GM18520 (cell line): Measurements from ENCODE around the gene DOCK1.
"Not testable (repeated sequence)": the region's sequence is repeated elsewhere in the genome, so short reads cannot be mapped to it uniquely, and the experiment has no call there.

ENCODE experiments used
- ATAC-seq: cut with Tn5 transposase; IDR thresholded peaks from one replicate; pipeline ENCODE4 v1.9.1; 2021; ENCODE audit not compliant: unreplicated experiment

The DOCK1 gene

DNA sequence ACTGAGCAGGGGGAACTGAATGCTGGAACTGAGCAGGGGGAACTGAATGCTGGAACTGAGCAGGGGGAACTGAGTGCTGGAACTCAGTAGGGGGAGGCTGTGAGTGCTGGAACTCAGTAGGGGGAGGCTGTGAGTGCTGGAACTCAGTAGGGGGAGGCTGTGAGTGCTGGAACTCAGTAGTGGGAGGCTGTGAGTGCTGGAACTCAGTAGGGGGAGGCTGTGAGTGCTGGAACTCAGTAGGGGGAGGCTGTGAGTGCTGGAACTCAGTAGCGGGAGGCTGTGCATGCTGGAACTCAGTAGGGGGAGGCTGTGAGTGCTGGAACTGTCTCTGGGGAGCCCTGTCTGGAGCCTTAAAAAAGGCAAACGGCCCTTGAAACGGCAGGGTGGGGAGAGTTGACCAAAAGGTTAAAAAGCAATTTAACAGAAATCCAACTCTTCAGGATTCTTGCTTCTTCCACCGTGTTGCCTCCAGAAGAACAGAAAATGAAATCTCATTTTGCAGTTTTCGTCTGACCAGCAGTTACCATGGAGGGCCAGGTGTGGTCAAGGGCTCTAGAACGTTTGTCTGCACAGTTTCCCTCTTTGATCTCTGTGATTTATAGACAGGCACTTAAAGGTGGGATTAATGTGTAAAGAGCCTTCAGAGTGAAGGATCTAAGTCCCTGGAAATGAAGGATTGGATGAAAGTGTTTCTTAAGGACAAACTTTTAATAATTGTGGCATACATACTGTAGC lies 19.1 kb downstream of the DOCK1 start:
- ATAC-seq, result no peak

DNA sequence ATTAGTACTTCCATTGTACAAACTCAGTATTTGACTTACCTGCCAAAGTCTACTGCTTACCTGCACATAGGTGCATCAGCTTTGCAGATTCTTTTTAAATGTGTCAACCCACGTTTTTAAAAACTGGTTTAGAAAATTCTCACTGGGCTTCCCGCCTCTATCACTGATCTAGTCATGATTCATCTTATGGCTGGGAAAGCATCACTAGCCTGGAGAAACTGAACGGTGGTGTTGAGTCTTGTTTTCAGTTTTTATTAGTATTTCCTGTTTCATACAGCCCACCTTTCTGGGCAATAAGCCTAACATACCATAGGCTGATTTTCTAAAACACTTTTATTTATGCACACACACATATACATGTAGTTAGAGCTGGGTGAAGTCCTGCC lies 19.7 kb downstream of the DOCK1 start:
- no peak for ATAC-seq

- no peak for ATAC-seq
Observed at GRCh38 chr10:126926568-126926967, 21.3 kb downstream of the DOCK1 start.

DNA sequence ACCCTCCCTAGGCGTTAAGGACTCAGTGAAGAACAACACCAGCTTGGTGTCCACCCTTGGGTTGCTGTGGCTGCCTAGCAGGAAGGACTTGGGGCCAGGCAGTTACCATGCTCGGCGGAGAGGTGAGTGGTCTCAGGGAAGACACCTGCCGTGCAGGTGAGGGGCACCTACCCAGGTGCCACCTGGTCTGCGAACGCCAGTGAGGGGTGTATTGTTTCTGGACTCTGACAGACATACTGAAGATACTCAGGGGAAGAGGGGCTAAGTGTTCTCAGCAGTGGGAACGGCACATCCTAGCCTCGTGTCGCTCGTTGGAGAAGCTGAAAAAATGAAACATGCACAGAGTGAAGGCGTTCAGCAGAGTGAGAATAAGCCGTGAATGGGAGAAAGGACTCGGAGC lies 22.6 kb downstream of the DOCK1 start:
- no peak for ATAC-seq

GRCh38 chr10:126928274-126928673 lies 23.0 kb downstream of the DOCK1 start:
- no peak for ATAC-seq

- no peak for ATAC-seq
Observed at GRCh38 chr10:126929391-126929790, 24.2 kb downstream of the DOCK1 start.

DNA sequence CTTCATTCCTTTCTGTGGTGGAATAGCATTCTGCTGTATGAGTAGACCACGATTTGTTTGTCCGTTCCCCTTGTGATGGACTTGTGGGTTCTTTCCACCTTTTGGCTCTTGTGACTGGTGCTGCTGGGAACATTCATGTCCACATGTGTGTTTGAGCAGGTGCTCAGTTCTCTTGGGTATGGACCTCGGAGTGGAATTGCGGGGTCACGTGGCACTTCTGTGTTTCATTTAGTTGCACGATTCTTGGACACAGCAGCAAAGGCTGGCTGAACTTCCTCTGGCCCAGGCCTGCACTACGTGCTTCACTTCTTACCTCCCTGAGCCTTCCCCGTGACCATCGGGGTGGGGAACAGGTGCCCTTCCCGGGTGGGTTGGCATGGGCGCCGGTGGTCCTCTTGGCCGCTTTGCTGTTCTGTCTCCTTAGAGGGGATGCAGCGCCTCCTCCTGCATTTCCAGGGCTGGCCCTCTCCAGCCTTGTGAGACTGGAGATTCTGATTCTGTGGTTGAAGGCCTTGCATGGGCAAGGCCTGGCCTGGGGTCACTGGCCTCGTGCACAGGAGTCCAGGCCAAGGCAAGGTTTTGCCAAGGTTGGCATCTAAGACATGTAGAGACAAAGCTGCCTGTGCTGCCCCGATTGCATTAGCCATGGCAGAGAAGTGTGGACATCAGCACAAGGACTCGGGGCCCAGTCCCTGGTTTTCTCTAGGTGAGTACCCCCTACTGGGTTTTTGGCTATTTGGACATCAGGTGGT lies 25.1 kb downstream of the DOCK1 start:
- no peak for ATAC-seq

DNA sequence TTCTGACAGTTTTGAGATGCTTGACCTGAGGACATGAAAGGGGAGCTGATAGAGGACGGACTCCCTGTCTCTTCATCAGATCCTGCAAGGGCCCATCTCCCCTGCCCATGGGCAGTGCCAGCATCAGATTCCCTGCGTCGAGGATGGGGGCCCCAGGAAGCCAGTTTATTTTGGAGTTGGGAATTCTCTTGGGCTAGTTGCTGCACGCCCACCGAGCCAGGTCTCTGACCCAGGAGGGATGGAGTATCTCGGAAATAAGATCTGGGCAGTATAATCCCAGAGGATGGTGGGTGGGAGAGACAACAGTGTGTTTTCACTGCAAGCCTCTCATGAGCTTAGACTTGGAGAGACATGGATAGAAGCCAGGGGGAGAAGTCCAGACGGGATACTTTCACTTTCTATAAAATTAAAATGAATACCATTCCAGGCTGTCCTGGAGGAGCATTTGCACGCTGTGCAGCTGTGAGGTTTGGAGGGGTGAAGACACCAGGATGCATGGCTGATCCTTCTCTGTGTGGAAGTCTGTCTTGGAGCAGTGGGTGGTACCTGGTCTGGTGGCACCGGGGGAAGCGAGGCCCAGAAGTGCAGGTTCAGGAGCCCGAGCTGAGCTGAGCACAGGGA lies 25.8 kb downstream of the DOCK1 start:
- no peak for ATAC-seq

DNA sequence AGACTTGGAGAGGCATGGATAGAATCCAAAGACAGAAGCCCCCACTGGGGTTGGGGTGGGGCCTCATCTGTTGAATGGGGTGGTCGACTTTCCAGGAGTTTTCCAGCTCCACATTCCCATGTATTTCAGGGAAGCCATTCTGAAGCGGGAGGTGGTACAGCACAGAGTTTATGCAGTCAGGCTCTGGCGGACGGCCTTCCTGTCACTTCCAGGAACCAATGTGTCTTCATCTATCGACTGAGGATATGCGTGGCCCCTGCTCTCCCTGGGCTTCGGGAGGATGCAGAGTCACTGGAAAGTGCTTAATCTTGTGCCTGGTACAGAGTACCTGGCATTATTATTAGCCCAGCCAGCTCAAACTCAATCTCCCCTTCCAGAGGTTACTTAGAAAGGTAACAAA lies 26.3 kb downstream of the DOCK1 start:
- no peak for ATAC-seq

GRCh38 chr10:126932516-126932915 lies 27.3 kb downstream of the DOCK1 start:
- no peak for ATAC-seq

- no peak for ATAC-seq
Observed at GRCh38 chr10:126933116-126933515, 27.9 kb downstream of the DOCK1 start.

DNA sequence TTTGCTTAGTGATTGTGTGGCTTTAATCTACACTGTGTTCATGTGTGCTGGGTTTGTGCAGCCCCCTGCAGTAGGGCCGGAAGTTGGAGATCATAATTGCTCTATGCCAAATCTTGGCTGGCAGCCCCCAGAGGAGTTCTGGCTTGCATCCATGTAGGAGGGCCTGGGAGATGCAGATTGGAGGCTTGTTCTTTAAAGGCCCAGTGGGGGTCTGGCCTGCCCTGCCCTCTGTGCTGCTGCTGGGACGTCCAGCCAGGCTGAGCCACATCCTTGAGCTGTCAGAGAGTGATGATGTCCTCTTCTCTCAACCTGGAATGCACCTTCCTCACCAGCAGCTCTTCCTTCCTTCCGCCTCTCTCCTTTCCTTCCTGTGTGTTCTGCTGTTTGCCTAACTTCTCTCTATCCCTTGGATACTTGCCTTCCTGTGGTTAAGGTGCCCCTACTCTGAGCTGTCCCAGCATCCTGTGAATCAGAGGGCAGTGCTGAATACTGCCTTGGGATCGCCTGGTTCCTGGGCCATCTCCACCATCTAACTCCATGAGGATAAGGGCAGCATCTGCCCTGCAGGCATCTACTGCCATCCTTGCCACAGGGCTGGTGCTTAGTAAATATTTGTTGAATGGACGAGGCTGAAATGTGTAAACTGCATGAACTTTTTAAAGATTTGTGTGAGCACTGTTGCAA lies 30.2 kb downstream of the DOCK1 start:
- no peak for ATAC-seq

GRCh38 chr10:126937026-126937425 lies 31.8 kb downstream of the DOCK1 start:
- no peak for ATAC-seq

DNA sequence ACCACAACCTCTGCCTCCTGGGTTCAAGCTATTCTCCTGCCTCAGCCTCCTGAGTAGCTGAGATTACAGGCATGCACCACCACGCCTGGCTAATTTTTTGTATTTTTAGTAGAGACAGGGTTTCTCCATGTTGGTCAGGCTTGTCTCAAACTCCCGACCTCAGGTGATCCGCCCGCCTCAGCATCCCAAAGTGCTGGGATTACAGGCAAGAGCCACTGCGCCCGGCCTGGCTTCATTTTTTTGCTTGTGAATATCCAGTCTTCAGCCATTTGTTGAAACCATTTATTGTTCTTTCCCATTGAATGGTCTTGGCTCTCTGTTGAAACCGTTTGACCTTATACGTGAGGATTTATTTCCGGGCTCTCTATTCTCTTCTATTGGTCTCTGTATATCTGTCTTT lies 32.9 kb downstream of the DOCK1 start:
- not testable (repeated sequence) for ATAC-seq

DNA sequence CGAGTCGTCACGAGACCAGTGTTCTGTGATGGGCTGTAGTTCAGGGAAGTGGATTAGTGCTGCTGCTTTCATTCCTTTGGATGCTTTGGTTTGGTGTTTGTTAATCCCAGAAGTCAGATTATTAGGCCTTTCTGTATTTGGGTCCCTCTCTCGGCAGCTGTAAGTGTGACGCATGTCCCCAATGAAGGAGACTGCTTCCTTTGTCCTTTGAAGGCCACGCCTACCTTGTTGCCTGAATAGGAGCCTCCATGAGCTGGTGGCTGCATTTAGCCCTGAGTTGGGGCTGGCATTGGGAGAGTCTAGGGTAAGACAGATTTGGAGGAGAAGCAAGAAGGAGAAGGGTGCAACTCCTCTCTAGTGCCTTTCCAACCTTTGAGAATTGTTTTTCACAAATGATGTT lies 34.5 kb downstream of the DOCK1 start:
- ATAC-seq, result no peak

- ATAC-seq, result no peak
Observed at GRCh38 chr10:126940670-126941310, 35.6 kb downstream of the DOCK1 start.

DNA sequence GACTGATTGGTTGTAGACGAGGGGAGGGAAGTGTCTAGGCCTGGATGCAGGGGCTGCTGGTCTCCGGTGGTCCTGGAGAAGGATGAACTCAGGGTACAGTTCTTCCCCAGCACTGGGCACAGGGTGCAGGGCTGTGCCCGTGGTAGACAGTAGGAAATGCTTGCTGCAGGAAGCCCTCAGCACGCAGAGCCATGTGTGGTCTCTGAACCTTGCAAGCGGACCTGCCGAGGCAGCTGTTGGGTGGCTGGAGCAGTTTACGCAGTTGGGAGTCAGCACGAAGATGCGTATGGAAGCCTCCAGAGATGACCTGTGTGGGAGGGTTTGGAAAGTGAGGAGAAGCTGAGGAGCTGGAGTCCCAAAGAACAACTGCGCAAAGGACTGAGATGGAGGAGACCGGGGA lies 39.0 kb downstream of the DOCK1 start:
- no peak for ATAC-seq

DNA sequence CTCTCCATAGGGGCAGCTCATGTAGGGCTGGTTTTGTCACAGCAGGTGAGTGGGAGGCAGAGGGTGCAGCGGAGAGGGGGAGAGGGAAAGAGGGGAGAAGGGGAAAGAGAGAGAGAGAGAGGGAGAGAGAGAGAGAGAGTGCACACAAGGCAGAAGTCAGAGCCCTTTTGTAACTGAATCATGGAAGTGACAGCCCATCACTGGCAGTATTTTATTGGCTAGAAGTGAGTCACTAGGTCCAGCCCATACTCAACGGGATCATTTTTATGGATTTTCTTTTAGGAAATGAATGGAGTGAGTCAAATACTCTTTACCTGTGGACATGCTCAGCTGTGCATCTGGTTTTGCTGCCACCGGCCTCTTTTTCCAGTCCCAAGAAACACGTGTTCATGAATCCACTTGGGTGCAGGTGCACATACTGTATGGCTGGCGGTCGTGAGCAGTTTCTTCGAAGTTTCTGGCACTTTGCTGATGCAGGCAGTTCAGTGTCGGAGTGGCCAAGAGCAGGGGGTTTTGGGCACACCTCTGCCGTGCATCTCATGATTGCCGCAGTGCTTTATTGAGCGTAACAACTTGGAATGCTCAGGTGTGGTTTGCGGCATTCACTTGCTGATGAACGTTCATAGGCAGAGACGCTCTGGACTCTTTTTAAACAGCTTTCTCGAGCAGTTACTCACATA lies 40.3 kb downstream of the DOCK1 start:
- no peak for ATAC-seq

GRCh38 chr10:126946746-126947145 lies 41.5 kb downstream of the DOCK1 start:
- no peak for ATAC-seq

- ATAC-seq, result no peak
Observed at GRCh38 chr10:126948355-126949160, 43.3 kb downstream of the DOCK1 start.
